A673 (cell line): ENCODE measurements around the gene TPSD1. TPM values are rescaled to one million over a fixed set of nuclear protein-coding genes. Genes with fewer than 3 reads are reported as not detected.
"Not testable (repeated sequence)": the region's sequence is repeated elsewhere in the genome, so short reads cannot be mapped to it uniquely, and the experiment has no call there.

Source experiments
- BruUV-seq: library from RNA; stranded (reverse); fragments of 400-500 nt; replicated peaks from 2 replicates; lab custom pipeline; 2021; lab: Mats Ljungman, UMichigan
- CTCF ChIA-PET: fragments of 300-600 bp; sonication (Branson Sonifier 250); formaldehyde crosslinking; loops from one replicate; lab custom pipeline; 2022; ENCODE audit warnings: antibody characterized with exemption; lab: Charles Lee
- POLR2A ChIA-PET: fragments of 300-600 bp; sonication (Branson Sonifier 250); formaldehyde crosslinking; loops from one replicate; lab custom pipeline; 2022; ENCODE audit warnings: antibody characterized with exemption; ENCODE audit not compliant: low non-redundant PET; lab: Charles Lee
- DNase-seq: peaks from one replicate; pipeline ENCODE4 v3.0.0-alpha.2; 2015; ENCODE audit warnings: low spot score
- H3K27ac ChIP-seq: fragments of 200-600 bp; sonication (generic); 2 replicates; pipeline ENCODE4 v1.5.1; 2016; ENCODE audit warnings: mixed run types, low read depth, mild to moderate bottlenecking, mixed read lengths, antibody characterized with exemption, low read length; ENCODE audit not compliant: poor library complexity, severe bottlenecking
- H3K27me3 ChIP-seq: fragments of 200-600 bp; sonication (generic); replicated peaks from 2 replicates; pipeline ENCODE4 v1.6.1; 2017; ENCODE audit warnings: mixed run types, low read depth, mild to moderate bottlenecking, mixed read lengths, antibody characterized with exemption, low read length; ENCODE audit not compliant: insufficient read depth, poor library complexity
- H3K36me3 ChIP-seq: fragments of 200-600 bp; sonication (generic); 2 replicates; pipeline ENCODE4 v1.6.1; 2016; ENCODE audit warnings: mixed run types, mild to moderate bottlenecking, mixed read lengths, antibody characterized with exemption, low read length; ENCODE audit not compliant: insufficient read depth, poor library complexity, severe bottlenecking
- H3K4me1 ChIP-seq: fragments of 200-600 bp; sonication (generic); 2 replicates; pipeline ENCODE4 v1.6.1; 2017; ENCODE audit warnings: mixed run types, mild to moderate bottlenecking, mixed read lengths, antibody characterized with exemption, low read length; ENCODE audit not compliant: insufficient read depth, poor library complexity, severe bottlenecking
- H3K4me3 ChIP-seq: fragments of 200-600 bp; sonication (generic); 2 replicates; pipeline ENCODE4 v1.5.1; 2016; ENCODE audit warnings: low read depth, mixed run types, mild to moderate bottlenecking, mixed read lengths, low read length; ENCODE audit not compliant: poor library complexity, severe bottlenecking
- H3K9me3 ChIP-seq: fragments of 200-600 bp; sonication (generic); 2 replicates; pipeline ENCODE4 v1.6.1; 2016; ENCODE audit warnings: mixed run types, low read depth, mild to moderate bottlenecking, mixed read lengths, antibody characterized with exemption, low read length; ENCODE audit not compliant: poor library complexity, severe bottlenecking
- EZH2 ChIP-seq: fragments of 200-600 bp; sonication (generic); IDR thresholded peaks from 2 replicates; pipeline ENCODE4 v1.6.1; 2017; ENCODE audit warnings: borderline replicate concordance, low read depth, mild to moderate bottlenecking, mixed read lengths, antibody characterized with exemption, low read length; ENCODE audit not compliant: poor library complexity, severe bottlenecking
- intact Hi-C: fragments of 100-400 bp; cut with micrococcal nuclease; formaldehyde crosslinking; loops from one replicate; pipeline ENCODE4 v1.10.0; 2022; ENCODE audit not compliant: unreplicated experiment
- total RNA-seq: library from RNA; stranded (reverse); gene quantifications from 2 replicates; pipeline ENCODE4 v1.2.3, GENCODE V29; 2021
- TF ChIP-seq, protein P1 (sequence below): fragments of 300-800, 200-600 bp; sonication (generic); conservative IDR thresholded peaks from 2 replicates; pipeline ENCODE4 v1.5.1; 2017; ENCODE audit warnings: low read depth, mild to moderate bottlenecking, antibody characterized with exemption, low read length, moderate library complexity, mixed read lengths

The TPSD1 gene
- total RNA-seq, 1 experiment from 2014 or later: 2.3 TPM

DNA sequence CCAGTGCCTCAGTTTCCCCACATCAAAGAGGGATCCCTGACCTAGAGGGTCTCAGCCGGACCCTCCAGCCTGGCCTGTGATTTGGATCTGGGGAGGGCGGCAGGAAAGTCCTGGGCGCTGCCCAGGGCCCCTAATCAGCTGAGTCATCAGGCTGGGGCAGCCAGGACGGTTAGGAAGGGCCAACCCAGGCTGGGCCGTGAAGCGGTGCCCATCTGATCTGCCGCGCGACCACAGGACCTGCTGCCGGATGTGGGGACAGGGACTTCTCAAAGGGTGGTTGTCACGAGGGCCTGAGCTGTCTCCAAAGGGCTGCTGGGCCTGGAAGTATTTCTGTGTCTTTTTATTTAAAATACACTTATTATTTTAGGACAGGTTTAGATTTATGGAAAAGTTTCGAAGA, 11.0 kb upstream of the TPSD1 start:
- no peaks in the 10 kb centered on the region for H3K9me3 ChIP-seq
- no peak overlapping the region for H3K4me3 ChIP-seq
- DNase-seq: no peak
- no TSS peak for BruUV-seq
- POLR2A ChIA-PET: no interaction called here
- peak overlapping the region; percentile 90 for H3K27ac ChIP-seq
- H3K4me1 ChIP-seq: peaks cover 26% of the 10 kb centered on the region
- no peaks in the 10 kb centered on the region for H3K27me3 ChIP-seq
- no peaks in the 10 kb centered on the region for H3K36me3 ChIP-seq
- intact Hi-C loops: no loop called here
- TF ChIP-seq, protein P1, sequence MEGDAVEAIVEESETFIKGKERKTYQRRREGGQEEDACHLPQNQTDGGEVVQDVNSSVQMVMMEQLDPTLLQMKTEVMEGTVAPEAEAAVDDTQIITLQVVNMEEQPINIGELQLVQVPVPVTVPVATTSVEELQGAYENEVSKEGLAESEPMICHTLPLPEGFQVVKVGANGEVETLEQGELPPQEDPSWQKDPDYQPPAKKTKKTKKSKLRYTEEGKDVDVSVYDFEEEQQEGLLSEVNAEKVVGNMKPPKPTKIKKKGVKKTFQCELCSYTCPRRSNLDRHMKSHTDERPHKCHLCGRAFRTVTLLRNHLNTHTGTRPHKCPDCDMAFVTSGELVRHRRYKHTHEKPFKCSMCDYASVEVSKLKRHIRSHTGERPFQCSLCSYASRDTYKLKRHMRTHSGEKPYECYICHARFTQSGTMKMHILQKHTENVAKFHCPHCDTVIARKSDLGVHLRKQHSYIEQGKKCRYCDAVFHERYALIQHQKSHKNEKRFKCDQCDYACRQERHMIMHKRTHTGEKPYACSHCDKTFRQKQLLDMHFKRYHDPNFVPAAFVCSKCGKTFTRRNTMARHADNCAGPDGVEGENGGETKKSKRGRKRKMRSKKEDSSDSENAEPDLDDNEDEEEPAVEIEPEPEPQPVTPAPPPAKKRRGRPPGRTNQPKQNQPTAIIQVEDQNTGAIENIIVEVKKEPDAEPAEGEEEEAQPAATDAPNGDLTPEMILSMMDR: no peak
- no peak for TF ChIP-seq EZH2
- CTCF ChIA-PET: no interaction called here

GRCh38 chr16:1245452-1246020, 10.3 kb upstream of the TPSD1 start:
- ChIA-PET POLR2A (no interaction called here), CTCF (no interaction called here)
- DNase-seq: no peak
- TF ChIP-seq EZH2: no peak
- TF ChIP-seq, protein P1: no peak
- H3K27me3 ChIP-seq: no peaks in the 10 kb centered on the region
- BruUV-seq: no TSS peak
- no peak overlapping the region for H3K4me3 ChIP-seq
- intact Hi-C loops: no loop called here
- H3K27ac ChIP-seq: peak overlapping the region; percentile 90
- no peaks in the 10 kb centered on the region for H3K36me3 ChIP-seq
- no peaks in the 10 kb centered on the region for H3K9me3 ChIP-seq
- peaks cover 26% of the 10 kb centered on the region for H3K4me1 ChIP-seq

DNA sequence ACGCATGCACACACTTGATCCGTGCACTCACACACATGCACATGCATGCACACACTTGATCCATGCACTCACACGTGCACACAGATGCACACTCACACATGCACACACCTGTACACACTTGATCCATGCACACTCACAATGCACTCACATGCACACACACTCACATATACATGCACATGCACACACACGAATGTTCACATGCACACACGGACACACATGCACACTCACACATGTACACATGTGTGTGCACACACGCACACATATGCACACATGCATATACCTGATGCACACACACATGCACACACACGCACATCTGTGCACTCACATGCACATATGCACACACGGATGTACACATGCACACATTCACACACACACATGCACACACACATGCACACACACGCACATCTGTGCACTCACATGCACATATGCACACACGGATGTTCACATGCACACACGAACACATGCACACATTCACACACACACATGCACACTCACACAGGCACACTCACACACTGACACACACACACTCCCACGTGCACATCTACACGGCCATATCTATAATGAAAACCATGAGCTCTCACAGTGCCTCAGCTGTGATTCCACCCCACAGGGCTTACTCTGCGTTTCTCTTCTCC, 7.8 kb upstream of the TPSD1 start:
- CTCF ChIA-PET, DNase-seq, H3K27me3 ChIP-seq, POLR2A ChIA-PET, H3K4me3 ChIP-seq, intact Hi-C loops, BruUV-seq, H3K36me3 ChIP-seq, H3K9me3 ChIP-seq: not testable (repeated sequence)
- H3K4me1 ChIP-seq: peaks cover 26% of the 10 kb centered on the region
- peak overlapping the region; percentile 90 for H3K27ac ChIP-seq

DNA sequence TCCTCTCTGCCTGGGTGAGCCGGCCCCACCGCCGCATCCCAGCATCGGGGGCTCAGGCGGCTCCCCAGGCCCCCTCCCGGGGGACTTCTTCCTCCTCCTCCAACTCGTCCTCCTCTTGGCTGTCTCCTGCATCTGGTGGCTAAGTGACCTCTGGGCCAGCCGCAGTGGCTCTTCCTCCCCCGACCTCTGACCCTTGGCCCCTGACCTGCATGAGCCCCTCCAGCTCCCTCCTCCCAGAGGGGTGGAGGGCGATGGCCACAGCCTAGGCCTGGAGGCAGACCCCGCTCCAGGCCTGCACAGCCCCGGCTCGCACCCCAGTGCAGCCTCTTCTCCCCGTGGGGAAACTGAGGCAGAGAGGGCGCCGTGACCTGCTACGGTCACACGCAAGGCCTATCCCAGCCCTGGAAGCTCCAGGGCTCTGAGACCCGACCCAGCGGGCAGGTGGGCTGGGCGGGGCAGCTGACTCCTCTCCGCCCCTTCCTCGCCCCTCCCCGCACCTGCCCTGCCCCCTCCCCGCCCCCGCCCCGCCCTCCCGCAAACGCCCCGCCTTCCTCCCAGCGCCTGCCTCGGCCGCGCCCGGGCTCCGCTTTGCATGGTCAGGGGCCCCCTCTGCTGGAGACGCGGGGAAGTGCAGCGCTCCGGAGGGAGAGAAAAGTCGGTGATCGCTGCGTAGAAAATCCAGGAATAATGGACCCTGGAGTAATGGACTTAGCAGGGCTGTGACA, 6.7 kb upstream of the TPSD1 start:
- H3K9me3 ChIP-seq, intact Hi-C loops, H3K27me3 ChIP-seq, DNase-seq, BruUV-seq, POLR2A ChIA-PET, H3K27ac ChIP-seq, H3K36me3 ChIP-seq, H3K4me3 ChIP-seq, CTCF ChIA-PET: not testable (repeated sequence)
- H3K4me1 ChIP-seq: peaks cover 26% of the 10 kb centered on the region

DNA sequence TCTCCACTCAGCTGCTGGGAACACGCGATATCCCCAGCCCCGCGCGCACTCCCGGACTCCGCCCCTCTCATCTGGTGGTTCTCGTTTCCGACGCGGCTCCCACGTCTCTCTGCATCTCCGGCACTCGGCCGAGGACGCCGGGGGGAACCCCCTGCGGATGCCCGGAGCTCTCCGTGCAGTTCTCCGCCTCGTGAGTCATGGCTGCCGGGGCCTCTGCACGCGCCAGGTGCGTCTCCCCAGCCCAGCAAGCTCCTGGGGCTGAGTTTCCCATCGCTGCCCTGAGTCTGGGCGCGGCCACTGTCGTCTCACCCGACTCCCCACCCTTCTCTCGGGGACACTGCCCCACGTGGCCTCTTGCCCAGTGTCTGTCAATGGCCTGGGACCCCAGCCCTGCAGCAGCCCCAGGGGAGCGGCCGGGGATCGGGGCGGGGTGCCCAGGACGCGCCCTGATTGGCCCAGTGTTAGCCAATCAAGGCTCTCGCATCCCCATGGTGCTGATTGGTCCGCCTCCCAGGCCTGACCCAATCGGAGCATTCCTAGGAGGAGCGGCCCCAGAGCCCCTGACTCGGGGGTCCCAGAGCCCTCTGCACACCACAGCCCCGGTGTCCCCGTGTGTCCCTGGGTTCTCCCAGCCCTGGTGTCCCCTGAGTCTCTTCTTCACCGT, 2.0 kb upstream of the TPSD1 start:
- H3K9me3 ChIP-seq, H3K4me3 ChIP-seq, H3K4me1 ChIP-seq, H3K36me3 ChIP-seq, CTCF ChIA-PET, intact Hi-C loops, H3K27me3 ChIP-seq, BruUV-seq, POLR2A ChIA-PET, DNase-seq, H3K27ac ChIP-seq: not testable (repeated sequence)
